NCI-H2107 treated with DMSO at 0.1 percent for 48 hours (cell line): ENCODE measurements around the gene SPTBN1.

ENCODE experiments used
- DNase-seq: peaks from one replicate; lab custom pipeline; 2025; ENCODE audit not compliant: unreplicated experiment; lab: John Stamatoyannopoulos, UW

The SPTBN1 gene

DNA sequence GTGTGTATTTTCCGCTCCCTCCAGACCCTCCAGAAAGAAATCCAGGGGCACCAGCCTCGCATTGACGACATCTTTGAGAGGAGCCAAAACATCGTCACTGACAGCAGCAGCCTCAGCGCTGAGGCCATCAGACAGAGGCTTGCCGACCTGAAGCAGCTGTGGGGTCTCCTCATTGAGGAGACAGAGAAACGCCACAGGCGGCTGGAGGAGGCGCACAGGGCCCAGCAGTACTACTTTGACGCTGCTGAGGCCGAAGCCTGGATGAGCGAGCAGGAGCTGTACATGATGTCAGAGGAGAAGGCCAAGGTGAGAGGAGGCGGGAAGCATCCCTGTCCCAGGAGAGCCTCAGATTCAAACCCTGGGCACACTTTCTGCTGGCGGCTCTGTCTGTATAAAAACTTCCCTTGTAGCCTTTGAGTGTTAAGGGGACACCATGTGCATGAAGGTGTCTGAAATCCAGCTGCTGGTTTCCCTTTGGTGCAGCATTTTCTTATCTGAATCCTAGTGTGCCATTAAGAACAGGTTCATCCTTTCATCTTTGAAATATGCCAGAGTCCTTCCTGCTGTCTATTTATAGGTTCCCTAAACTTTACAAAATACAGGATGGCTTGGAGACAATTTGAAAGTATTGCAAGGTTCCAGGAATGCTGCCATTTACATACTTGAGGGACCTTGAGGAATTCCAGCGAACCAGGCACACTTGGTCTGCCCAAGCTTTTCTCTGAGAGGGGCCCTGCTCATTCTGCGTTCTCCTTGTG, 190.2 kb downstream of the SPTBN1 start:
- DNase-seq = no peak

DNA sequence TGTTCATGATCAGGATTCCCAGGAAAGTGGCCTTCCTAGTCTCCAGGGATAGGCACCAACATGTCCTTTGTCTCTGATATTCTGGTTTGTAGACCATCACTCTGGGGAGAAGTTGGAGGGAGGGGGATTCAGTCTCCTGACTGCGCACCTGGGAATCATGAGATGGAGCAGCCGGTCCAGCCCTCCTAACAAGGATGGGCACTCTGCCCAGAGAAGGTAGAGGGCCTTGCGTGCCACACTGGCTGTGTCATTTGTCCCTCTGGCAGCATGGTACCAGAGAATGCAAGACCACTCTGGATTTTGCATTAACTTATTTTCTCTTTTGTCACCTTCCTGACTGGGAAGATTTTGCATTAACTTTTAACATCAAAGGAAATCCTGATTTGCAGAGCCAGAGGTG, 192.1 kb downstream of the SPTBN1 start:
- DNase-seq = no peak

DNA sequence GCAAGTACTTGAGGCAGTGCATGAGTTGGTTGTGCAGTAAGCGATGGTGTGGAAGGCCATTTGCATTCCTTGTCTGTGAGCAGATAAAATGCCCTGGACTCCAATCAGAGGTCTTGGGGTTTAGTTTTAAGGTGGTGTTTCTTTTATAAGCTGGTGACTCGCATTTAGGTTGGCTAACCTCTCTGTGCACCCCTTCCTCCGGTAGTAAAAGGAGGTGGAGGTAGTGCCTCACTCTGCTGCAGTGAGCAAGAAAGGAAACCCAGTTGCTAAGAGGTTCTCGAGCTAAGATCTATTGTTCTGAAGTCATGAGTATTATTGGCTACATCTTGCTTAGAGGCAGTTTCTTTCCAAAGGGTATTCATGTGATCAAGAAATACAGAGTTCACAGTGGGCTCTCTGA, 193.1 kb downstream of the SPTBN1 start:
- DNase-seq = no peak

DNA sequence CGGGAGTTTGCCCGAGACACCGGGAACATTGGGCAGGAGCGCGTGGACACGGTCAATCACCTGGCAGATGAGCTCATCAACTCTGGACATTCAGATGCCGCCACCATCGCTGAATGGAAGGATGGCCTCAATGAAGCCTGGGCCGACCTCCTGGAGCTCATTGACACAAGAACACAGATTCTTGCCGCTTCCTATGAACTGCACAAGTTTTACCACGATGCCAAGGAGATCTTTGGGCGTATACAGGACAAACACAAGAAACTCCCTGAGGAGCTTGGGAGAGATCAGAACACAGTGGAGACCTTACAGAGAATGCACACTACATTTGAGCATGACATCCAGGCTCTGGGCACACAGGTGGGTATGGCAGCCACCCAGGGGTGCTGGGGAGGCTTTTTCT, 193.5 kb downstream of the SPTBN1 start:
- no peak for DNase-seq

DNA sequence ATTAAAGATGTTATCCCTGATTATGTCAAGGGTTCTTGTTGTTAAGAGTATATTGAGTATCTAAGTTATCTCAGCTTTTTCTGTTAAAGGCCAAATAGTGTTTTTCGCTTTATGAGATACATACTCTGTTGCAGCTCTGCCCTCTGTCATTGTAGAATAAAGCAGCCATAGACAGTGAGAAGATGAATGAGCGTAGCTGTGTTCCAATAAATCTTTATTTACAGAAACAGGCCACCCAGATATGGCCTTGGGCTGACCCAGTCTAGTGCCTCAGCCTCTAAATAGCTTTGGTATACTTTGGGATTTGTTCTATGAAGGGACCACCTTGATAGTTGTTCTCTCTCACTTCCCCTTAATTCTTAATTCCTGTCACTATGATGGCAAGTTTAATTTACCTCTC, 194.5 kb downstream of the SPTBN1 start:
- DNase-seq = no peak

DNA sequence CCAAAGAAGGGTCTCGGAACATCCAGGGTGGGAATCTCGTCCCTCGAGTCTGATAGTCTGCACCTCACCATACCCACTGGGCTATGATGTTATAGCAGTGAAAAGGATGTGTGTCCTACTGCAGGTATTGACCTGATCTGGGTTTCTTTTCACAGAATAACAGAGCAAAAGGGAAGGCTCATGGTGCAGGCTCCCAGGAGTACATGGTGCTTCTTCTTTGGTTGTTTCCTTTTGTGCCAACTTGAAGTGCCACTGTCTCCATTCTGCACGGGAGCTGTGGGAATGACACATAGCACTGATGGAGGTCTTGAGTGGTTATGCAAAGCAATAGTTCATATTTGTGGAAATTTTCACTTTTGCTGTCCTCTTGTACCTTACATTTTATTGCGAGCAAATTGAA, 195.2 kb downstream of the SPTBN1 start:
- no peak for DNase-seq

DNA sequence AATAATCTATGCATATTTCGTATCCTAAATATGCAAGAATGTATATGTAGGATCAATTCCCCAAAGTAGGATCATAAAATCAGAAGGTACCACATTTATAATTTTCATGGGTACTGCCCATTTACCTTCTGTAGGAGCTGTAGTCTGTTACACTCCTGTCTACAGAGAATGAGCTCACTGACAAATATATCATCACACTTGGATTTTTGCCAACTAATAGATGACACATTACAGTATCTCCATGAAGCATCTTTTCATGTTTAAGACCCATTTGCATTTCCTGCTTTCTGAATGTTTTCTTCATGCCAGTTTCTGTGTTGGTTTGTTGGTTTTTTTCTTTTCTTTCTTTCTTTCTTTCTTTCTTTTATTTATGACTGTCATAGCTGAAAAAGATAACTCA, 196.4 kb downstream of the SPTBN1 start:
- no peak for DNase-seq

DNA sequence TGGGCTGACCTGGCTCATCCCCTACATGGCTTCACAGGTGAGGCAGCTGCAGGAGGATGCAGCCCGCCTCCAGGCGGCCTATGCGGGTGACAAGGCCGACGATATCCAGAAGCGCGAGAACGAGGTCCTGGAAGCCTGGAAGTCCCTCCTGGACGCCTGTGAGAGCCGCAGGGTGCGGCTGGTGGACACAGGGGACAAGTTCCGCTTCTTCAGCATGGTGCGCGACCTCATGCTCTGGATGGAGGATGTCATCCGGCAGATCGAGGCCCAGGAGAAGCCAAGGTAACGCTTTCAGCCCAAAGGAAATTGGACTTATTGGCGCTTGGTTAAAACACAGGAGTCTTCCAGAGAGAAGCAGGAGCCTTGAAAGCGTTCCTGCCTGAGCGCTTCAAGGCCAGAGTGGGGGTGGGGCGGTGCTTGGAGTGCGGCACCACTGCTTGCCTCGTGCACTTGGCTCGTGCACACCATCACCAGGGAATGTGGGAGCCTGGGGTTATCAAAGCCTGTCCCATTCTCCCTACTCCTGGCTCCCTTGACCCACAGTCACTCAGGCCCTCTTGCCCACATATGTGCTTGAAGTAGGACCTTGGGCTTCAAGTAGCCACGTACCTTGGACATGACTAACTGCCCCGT, 197.6 kb downstream of the SPTBN1 start:
- no peak for DNase-seq

DNA sequence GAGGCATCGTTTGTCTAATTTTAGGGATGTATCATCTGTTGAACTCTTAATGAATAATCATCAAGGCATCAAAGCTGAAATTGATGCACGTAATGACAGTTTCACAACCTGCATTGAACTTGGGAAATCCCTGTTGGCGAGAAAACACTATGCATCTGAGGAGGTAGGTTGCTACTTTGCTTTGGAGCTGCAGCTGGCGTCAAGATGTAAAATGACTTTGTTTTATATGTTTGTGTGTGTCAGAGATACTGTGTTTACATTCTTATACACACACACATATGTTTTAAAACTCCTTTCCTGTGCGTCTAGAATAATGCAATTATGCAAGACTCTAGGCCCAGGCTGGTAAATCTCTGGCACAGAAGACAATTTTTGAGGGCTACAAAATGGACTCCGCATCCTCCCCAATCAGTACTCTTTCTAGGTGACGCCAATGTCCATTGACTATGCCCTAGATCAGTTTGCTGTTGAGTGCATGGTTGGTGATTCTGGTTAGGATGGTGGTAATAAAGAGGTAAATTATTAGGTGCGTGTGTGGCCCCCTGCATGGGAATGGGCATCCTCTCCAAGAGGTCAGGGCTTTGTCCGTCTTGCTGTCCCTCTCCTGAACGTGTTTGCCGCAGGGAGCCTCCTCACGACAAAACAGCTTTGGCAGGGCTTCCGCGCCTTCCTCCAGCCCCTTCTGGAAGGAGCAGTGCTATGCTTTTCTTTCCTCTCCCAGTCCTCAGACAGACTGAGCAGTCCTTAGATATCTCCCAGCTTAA, 199.1 kb downstream of the SPTBN1 start:
- no peak for DNase-seq

DNA sequence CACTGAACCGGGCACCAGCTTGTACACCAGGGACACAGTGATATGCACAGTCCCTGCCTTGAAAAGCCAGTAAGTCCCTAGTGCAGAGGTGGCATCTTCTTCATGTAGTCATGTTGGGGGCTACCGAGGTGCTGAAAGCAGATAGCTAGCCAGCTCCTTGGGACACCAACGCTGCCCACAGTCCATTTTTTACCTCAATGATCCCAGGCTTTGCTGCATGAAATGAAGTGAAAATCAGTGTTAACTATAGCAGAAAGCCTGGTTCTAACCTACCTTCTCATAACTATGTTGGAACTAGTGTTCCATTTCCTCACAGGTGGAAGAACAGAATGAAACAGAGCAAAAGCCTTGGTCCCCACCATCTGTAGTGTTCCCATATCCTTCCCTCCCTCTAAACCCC, 200.7 kb downstream of the SPTBN1 start:
- no peak for DNase-seq

DNA sequence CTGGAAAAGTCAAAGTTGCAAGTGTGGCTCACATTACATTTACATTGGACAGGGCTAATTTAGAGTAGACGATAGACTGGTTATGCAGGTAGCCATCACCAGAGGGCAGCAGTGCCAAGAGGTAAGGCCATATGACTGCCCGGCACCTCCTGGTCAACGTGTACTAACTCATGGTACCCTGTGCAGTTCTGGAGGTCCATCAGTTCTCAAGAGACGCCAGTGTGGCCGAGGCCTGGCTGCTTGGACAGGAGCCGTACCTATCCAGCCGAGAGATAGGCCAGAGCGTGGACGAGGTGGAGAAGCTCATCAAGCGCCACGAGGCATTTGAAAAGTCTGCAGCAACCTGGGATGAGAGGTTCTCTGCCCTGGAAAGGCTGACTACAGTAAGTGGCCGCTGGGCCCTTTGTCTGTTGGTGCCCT, 201.5 kb downstream of the SPTBN1 start:
- DNase-seq = no peak

DNA sequence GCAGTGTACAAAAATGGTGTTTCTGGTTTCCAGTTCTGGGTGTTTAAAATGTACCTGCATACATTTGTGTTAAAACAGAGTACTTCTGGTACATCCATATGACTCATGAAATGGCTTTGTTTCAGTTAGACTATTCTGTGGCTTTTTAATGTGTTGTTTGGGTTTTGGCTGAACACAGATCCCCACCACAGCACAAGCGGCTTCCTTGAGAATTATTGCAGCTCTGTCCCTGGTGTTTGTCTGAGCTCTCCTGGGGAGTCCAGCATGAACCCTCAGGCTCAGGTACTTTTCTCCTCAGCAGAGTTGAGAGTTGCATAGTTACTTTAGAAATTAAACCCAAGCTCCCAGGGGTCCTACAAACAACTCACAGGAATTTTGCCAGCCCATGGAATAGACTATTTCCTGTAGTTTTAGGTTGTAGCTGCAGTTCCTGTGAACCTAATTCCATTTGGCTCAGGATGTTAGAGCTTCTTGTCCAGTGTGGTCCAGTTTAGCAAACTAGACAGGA, 202.5 kb downstream of the SPTBN1 start:
- DNase-seq = no peak

DNA sequence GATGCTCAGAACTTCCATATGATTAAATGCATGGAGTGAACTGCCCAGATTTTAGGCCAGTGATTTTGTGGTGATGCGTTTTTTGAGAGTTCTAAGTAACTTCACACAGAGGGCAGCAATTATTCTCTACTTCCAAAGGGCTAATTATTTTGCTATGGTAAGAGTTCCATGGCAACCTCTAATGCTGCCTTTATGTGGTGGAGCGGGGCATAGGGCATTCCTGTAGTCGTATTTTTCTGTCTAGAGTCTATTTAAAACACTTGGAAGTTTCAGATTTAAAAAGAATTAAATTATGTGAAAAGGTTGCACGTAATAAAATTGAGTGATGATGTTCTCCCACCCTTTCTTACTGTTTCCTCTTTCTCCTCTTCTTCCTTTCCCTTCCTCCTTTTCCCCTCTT, 203.4 kb downstream of the SPTBN1 start:
- no peak for DNase-seq

DNA sequence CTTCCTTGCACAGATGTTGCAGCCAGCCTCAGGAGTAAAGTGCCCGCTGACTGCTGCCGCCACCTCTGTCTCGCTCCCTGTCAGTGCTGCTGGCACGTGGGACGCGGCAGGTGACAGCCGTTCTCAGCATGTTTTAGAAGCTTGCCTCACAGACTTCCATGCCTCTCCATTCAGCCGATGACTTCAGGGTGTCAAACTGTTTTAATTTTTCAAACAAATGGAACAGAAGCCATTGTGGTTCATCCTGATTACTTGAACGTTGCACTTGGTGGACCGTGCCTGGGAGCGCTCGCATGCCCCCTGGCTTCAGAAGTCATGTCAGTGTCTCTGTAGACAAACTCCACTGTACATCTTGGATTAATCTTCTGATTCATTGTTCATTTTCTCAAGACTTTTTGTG, 204.6 kb downstream of the SPTBN1 start:
- DNase-seq = no peak

DNA sequence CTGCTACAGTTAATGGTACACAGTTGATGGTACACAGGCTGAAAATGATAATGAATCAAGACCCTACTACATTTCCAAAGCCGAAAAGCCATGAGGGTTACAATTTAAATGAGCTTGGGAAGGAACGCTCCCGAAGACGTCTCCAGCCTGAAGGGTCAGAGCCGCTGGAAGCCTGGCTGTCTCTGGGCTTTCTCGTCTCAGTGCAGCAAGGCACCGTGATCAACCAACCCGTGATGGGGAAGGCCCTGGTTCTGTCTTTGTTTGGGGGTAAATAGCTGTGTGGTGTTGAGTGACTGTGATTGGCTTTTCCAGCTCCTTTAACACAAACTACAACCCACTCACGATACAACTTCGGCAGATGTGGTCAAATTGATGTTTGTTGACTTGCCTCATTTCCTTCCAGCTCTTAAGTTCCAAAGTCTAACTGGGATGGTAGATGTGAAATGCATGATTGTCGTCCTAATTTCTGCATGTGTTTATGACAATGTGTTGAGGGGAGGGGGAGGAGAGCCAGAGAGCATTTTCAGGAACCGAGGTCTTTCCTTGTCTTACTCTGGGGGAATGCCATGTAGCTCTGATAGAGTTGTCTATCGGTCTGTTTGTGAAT, 207.4 kb downstream of the SPTBN1 start:
- DNase-seq = no peak

DNA sequence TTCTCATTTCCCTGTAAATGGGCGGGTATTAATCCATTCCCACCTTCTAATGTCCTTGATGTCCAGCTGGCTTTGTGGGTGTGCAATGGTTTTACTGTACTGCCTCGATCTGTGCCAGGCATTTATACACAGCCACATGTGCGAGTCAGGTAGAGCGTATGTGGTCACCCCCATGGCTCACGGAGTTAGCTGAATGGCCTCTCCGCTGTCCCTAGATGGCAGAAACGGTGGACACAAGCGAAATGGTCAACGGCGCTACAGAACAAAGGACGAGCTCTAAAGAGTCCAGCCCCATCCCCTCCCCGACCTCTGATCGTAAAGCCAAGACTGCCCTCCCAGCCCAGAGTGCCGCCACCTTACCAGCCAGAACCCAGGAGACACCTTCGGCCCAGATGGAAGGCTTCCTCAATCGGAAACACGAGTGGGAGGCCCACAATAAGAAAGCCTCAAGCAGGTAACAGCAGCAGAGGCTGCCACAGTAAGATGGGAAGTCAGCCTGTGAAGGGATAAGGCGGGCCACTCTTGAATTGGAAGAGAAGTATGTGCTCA, 208.2 kb downstream of the SPTBN1 start:
- no peak for DNase-seq

DNA sequence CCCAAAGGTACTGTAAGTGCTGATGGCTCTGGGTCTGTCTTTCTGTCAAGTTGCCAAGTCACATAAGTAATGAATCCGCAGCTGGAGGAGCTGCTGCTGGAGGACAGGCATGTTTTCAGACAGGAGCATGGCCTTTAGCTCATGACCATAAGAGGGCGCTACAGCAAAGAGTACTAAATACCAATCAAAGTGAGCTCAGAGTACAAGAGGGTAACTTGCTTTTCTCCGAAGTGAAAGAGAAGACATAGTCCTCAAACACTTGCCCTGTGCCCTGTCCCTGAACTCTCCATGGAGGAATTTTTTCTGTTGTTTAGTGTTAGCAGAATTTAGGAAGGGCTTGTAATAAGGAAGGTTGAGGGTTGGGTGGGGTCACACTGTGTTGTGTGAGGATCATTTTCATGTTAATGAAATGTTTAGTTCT, 209.3 kb downstream of the SPTBN1 start:
- no peak for DNase-seq

DNA sequence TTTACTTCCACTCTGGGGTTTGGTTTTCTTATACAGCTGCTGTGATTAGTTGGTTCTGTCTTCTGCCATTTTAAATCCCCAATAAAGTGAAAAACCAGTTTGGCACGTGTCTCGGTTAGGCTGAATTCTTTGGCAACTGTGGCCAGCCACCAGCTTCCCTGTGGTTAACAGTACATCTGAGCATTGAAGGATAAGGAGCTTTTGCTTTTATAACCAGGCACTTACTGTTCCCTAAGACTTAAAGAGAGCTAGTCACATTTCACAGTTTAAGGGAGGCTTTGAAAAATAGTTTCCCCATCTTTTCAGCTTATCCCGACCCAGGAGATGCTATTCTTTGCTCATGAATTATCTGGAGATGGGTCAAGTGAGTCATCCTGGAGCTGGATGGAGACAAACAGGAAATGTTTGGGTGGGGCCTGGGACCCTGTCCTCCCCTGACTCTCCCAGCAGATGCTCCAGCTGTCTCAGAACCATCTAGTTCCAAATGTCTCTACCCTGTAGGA, 210.1 kb downstream of the SPTBN1 start:
- no peak for DNase-seq

DNA sequence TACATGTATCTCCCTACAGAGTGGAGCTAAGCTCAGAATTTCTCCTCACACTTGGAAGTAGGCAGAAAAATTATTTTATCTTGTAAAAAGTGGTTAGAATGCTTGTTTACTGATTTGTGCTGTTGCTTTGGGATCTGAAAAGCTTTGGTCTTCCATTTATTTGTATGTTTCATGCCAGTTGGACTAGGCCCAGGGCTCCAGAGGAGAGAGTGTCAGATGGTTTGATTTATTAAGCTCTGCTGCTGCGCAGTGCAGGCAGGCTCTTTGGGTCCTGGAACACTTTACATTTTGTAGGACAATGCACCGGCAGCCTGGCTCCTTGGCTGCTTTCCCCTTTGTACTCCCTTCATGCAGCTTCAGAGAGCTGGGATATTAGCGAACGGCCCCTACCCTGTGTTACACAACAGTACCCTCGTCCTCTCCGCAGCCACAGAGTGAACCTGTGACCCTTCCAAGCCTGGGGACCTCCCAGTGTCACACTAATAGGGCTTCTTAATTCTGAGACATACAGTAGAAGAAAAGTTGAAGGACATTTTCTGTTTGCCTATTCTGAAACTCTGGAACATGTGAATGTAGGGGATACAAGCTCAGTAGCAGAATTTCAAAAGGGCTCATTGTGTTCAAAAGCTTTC, 210.6 kb downstream of the SPTBN1 start:
- DNase-seq = no peak

DNA sequence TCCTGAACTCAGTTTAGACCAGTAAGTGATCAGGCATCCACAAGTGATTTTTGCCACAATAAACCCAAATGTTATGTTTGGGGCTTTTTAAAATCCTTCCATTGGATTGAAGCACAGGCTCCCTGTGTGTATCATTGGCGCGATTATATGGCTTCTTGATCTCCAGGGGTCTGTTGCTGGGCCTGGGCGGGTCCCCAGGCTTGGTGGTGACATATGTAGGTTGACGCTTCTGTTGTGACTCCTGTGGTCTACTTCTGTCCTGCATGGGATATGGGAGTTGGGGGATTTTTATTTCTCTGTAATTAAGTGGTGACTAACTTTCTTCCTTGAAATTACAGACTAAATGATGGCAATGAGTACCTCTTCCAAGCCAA, 211.1 kb downstream of the SPTBN1 start:
- no peak for DNase-seq
